Naive B cell (primary cell): ENCODE data around the gene DPYSL5. TPM values are rescaled to one million over a fixed set of nuclear protein-coding genes. Genes with fewer than 3 reads are reported as not detected.

Experiments
- ATAC-seq, 2 donors: fragments of 150-1000 bp; cut with Tn5 transposase; 2 replicates each; pipeline ENCODE4 v1.10.0; 2021; ENCODE audit warnings: low read depth in 2 of 2, mild to moderate bottlenecking in 2 of 2, moderate library complexity in 2 of 2
- DNase-seq: peaks from one replicate; pipeline ENCODE4 v3.0.0; 2022
- H3K27ac Mint-ChIP-seq, 6 donors: one replicate each; pipeline ENCODE4 v1.8.0; 2020 to 2022; ENCODE audit warnings: mild to moderate bottlenecking in 6 of 6, mixed read lengths in 6 of 6, moderate library complexity in 5 of 6, inconsistent platforms in 2 of 6
- H3K27me3 Mint-ChIP-seq, 3 donors: one replicate each; pipeline ENCODE4 v1.8.0; 2021 to 2022; ENCODE audit warnings: mixed read lengths in 3 of 3, mild to moderate bottlenecking in 1 of 3
- H3K36me3 Mint-ChIP-seq, 2 donors: one replicate each; pipeline ENCODE4 v1.8.0; 2020 to 2022; ENCODE audit warnings: mixed read lengths in 2 of 2, inconsistent platforms in 1 of 2, mild to moderate bottlenecking in 1 of 2
- H3K4me1 Mint-ChIP-seq, 3 donors: one replicate each; pipeline ENCODE4 v1.8.0; 2020 to 2022; ENCODE audit warnings: mixed read lengths in 3 of 3, inconsistent platforms in 1 of 3, mild to moderate bottlenecking in 1 of 3, moderate library complexity in 1 of 3
- H3K4me3 Mint-ChIP-seq, 8 donors: one replicate each; pipeline ENCODE4 v1.8.0; 2020 to 2022; ENCODE audit warnings: mild to moderate bottlenecking in 8 of 8, mixed read lengths in 8 of 8, moderate library complexity in 8 of 8, inconsistent platforms in 2 of 8
- H3K9me3 Mint-ChIP-seq, 7 donors: one replicate each; pipeline ENCODE4 v1.8.0; 2020 to 2022; ENCODE audit warnings: mixed read lengths in 7 of 7, mild to moderate bottlenecking in 5 of 7, inconsistent platforms in 2 of 7, moderate library complexity in 1 of 7
- polyA plus RNA-seq, 6 donors: library from polyadenylated mRNA; unstranded; fragments of 300-500 nt; fragmentation: Illumina TruSeq; gene quantifications; one replicate each; pipeline ENCODE4 v1.2.3, GENCODE V29; 2021; ENCODE audit warnings: low read depth in 6 of 6

The DPYSL5 gene
- polyA plus RNA-seq, 6 donors from 2014 or later: not detected

GRCh38 chr2:26979741-26980140, 131.8 kb downstream of the DPYSL5 start:
- Mint-ChIP-seq H3K9me3 (no peaks in the 10 kb centered on the region), H3K27me3 (peaks cover 12 to 28% (median 25%) of the 10 kb centered on the region in 3 donors), H3K27ac (peak overlapping the region in 1 of 6 donors; percentile 55), H3K4me1 (no peaks in the 10 kb centered on the region), H3K4me3 (no peak overlapping the region), H3K36me3 (no peaks in the 10 kb centered on the region)
- ATAC-seq: no peak
- DNase-seq: no peak

GRCh38 chr2:26980971-26981370, 133.0 kb downstream of the DPYSL5 start:
- H3K27me3 Mint-ChIP-seq: peaks cover 8 to 25% (median 24%) of the 10 kb centered on the region in 3 donors
- no peak overlapping the region for H3K4me3 Mint-ChIP-seq
- no peaks in the 10 kb centered on the region for H3K9me3 Mint-ChIP-seq
- no peak overlapping the region for H3K27ac Mint-ChIP-seq
- DNase-seq (no peak), ATAC-seq (no peak)
- H3K36me3 Mint-ChIP-seq: no peaks in the 10 kb centered on the region
- H3K4me1 Mint-ChIP-seq: no peaks in the 10 kb centered on the region

GRCh38 chr2:26982102-26982742, 134.3 kb downstream of the DPYSL5 start:
- peaks cover 8 to 34% (median 33%) of the 10 kb centered on the region in 3 donors for H3K27me3 Mint-ChIP-seq

GRCh38 chr2:26983746-26984145, 135.8 kb downstream of the DPYSL5 start:
- no peak overlapping the region for H3K27ac Mint-ChIP-seq
- H3K36me3 Mint-ChIP-seq: no peaks in the 10 kb centered on the region

More at GRCh38 chr2:26982102-26982742, 134.3 kb downstream of the DPYSL5 start:
- H3K9me3 Mint-ChIP-seq: no peaks in the 10 kb centered on the region
- H3K36me3 Mint-ChIP-seq: no peaks in the 10 kb centered on the region
- H3K27ac Mint-ChIP-seq: no peak overlapping the region
- no peak for DNase-seq
- peak; percentile 62 to 76 for ATAC-seq
- no peak overlapping the region for H3K4me3 Mint-ChIP-seq
- H3K4me1 Mint-ChIP-seq: no peaks in the 10 kb centered on the region

GRCh38 chr2:26985807-26986206, 137.9 kb downstream of the DPYSL5 start:
- ATAC-seq: no peak
- Mint-ChIP-seq H3K27ac (peak overlapping the region in 1 of 6 donors; percentile 45), H3K9me3 (no peaks in the 10 kb centered on the region), H3K27me3 (peaks cover 9 to 21% (median 18%) of the 10 kb centered on the region in 3 donors), H3K4me1 (no peaks in the 10 kb centered on the region), H3K36me3 (no peaks in the 10 kb centered on the region), H3K4me3 (no peak overlapping the region)
- no peak for DNase-seq

More at GRCh38 chr2:26983746-26984145, 135.8 kb downstream of the DPYSL5 start:
- Mint-ChIP-seq H3K27me3 (peaks cover 9 to 28% (median 26%) of the 10 kb centered on the region in 3 donors), H3K4me3 (peak overlapping the region in 1 of 8 donors; percentile 10), H3K4me1 (no peaks in the 10 kb centered on the region), H3K9me3 (no peaks in the 10 kb centered on the region)
- DNase-seq: no peak
- ATAC-seq: no peak

- Mint-ChIP-seq H3K9me3 (no peaks in the 10 kb centered on the region), H3K4me3 (no peak overlapping the region), H3K36me3 (no peaks in the 10 kb centered on the region), H3K27me3 (peaks cover 10 to 21% (median 16%) of the 10 kb centered on the region in 3 donors), H3K27ac (no peak overlapping the region), H3K4me1 (no peaks in the 10 kb centered on the region)
- no peak for DNase-seq
- ATAC-seq: no peak
These were observed 138.6 kb downstream of the DPYSL5 start for GRCh38 chr2:26986576-26986975.

GRCh38 chr2:26988058-26988860, 140.3 kb downstream of the DPYSL5 start:
- Mint-ChIP-seq H3K27ac (no peak overlapping the region), H3K27me3 (peaks cover 14 to 27% (median 16%) of the 10 kb centered on the region in 3 donors), H3K4me3 (no peak overlapping the region), H3K36me3 (no peaks in the 10 kb centered on the region), H3K9me3 (peaks cover 0 to 3% (median 0%) of the 10 kb centered on the region in 7 donors), H3K4me1 (no peaks in the 10 kb centered on the region)
- DNase-seq (no peak), ATAC-seq (no peak)

GRCh38 chr2:26989156-26989555, 141.2 kb downstream of the DPYSL5 start:
- no peak overlapping the region for H3K27ac Mint-ChIP-seq
- no peaks in the 10 kb centered on the region for H3K36me3 Mint-ChIP-seq
- no peak overlapping the region for H3K4me3 Mint-ChIP-seq
- DNase-seq (no peak), ATAC-seq (no peak)
- H3K27me3 Mint-ChIP-seq: peaks cover 14 to 27% (median 16%) of the 10 kb centered on the region in 3 donors
- H3K4me1 Mint-ChIP-seq: no peaks in the 10 kb centered on the region
- peaks cover 0 to 3% (median 0%) of the 10 kb centered on the region in 7 donors for H3K9me3 Mint-ChIP-seq

- Mint-ChIP-seq H3K4me3 (no peak overlapping the region), H3K4me1 (no peaks in the 10 kb centered on the region), H3K27me3 (peaks cover 11 to 24% (median 11%) of the 10 kb centered on the region in 3 donors), H3K36me3 (no peaks in the 10 kb centered on the region), H3K9me3 (peaks cover 0 to 3% (median 0%) of the 10 kb centered on the region in 7 donors), H3K27ac (no peak overlapping the region)
- ATAC-seq (no peak), DNase-seq (no peak)
These were observed 143.8 kb downstream of the DPYSL5 start for GRCh38 chr2:26991717-26992116.

GRCh38 chr2:26993768-26994167, 145.8 kb downstream of the DPYSL5 start:
- no peaks in the 10 kb centered on the region for H3K4me1 Mint-ChIP-seq
- no peaks in the 10 kb centered on the region for H3K36me3 Mint-ChIP-seq
- ATAC-seq (no peak), DNase-seq (no peak)
- H3K27me3 Mint-ChIP-seq: peaks cover 9 to 28% (median 9%) of the 10 kb centered on the region in 3 donors
- no peak overlapping the region for H3K27ac Mint-ChIP-seq
- peaks cover 0 to 3% (median 0%) of the 10 kb centered on the region in 7 donors for H3K9me3 Mint-ChIP-seq
- H3K4me3 Mint-ChIP-seq: no peak overlapping the region

- H3K4me1 Mint-ChIP-seq: no peaks in the 10 kb centered on the region
- H3K4me3 Mint-ChIP-seq: no peak overlapping the region
- DNase-seq (no peak), ATAC-seq (no peak)
- H3K27ac Mint-ChIP-seq: no peak overlapping the region
- H3K27me3 Mint-ChIP-seq: peaks cover 6 to 25% (median 15%) of the 10 kb centered on the region in 3 donors
- peaks cover 0 to 3% (median 0%) of the 10 kb centered on the region in 7 donors for H3K9me3 Mint-ChIP-seq
- H3K36me3 Mint-ChIP-seq: no peaks in the 10 kb centered on the region
These were observed 147.1 kb downstream of the DPYSL5 start for GRCh38 chr2:26994983-26995382.

- Mint-ChIP-seq H3K27me3 (peaks cover 5 to 25% (median 21%) of the 10 kb centered on the region in 3 donors), H3K36me3 (no peaks in the 10 kb centered on the region), H3K4me1 (peaks cover 0 to 4% (median 0%) of the 10 kb centered on the region in 3 donors), H3K9me3 (peaks cover 0 to 3% (median 0%) of the 10 kb centered on the region in 7 donors), H3K27ac (no peak overlapping the region), H3K4me3 (no peak overlapping the region)
- DNase-seq: no peak
- no peak for ATAC-seq
These were observed 149.5 kb downstream of the DPYSL5 start for GRCh38 chr2:26997394-26997793.

GRCh38 chr2:26998323-26998722, 150.4 kb downstream of the DPYSL5 start:
- ATAC-seq (no peak), DNase-seq (no peak)
- no peak overlapping the region for H3K27ac Mint-ChIP-seq
- no peaks in the 10 kb centered on the region for H3K9me3 Mint-ChIP-seq
- H3K4me3 Mint-ChIP-seq: no peak overlapping the region
- peaks cover 0 to 4% (median 0%) of the 10 kb centered on the region in 3 donors for H3K4me1 Mint-ChIP-seq
- H3K36me3 Mint-ChIP-seq: no peaks in the 10 kb centered on the region
- peaks cover 9 to 22% (median 20%) of the 10 kb centered on the region in 3 donors for H3K27me3 Mint-ChIP-seq
